Spleen (tissue), 7 donors: ENCODE data around the gene CYP4F22.

Source experiments
- CTCF ChIP-seq, 11 experiments: fragments of 200-600 bp in 7 of 11; fragments of 450-650 bp in 4 of 11; sonication (generic) in 4 of 11; IDR thresholded peaks in 8 of 11; conservative IDR thresholded peaks in 3 of 11; 1 replicate in 7 of 11; 2 replicates in 4 of 11; pipeline versions ENCODE4 v1.4.0 to v1.8.0; 2016 to 2021; ENCODE audit warnings: antibody characterized with exemption in 11 of 11, inconsistent platforms in 4 of 11, mild to moderate bottlenecking in 1 of 11
- POLR2A ChIP-seq, 3 donors: fragments of 450-650 bp; IDR thresholded peaks; one replicate each; pipeline ENCODE4 v1.5.1; 2017; ENCODE audit warnings: antibody characterized with exemption in 3 of 3, mild to moderate bottlenecking in 1 of 3
- POLR2AphosphoS5 ChIP-seq, 3 donors: sonication (generic); formaldehyde crosslinking; IDR thresholded peaks; one replicate each; pipeline ENCODE4 v1.5.1; 2017; ENCODE audit warnings: antibody characterized with exemption in 3 of 3
- donor health status: DM: no; HTN: no; CAD: no; lungs with moderate emphysema.
- donor health status: DM: no; HTN: no; CAD: no.
- donor health status: DM: no; HTN: no; CAD: no.

GRCh38 chr19:15461694-15462093, 46.6 kb upstream of the CYP4F22 start:
- TF ChIP-seq CTCF (IDR thresholded peaks at IDR 0.05 in 8 of 11, conservative IDR thresholded peaks at IDR 0.05 in 3 of 11), result no peak
- TF ChIP-seq POLR2AphosphoS5 (IDR thresholded peaks at IDR 0.05), result no peak
- no peak for TF ChIP-seq POLR2A (IDR thresholded peaks at IDR 0.05)
